ENCODE data around the gene RFX8. TPM values are rescaled to one million over a fixed set of nuclear protein-coding genes. Genes with fewer than 3 reads are reported as not detected.

Gene RFX8
- total RNA-seq, 1 experiment from 2014 or later = not detected

DNA sequence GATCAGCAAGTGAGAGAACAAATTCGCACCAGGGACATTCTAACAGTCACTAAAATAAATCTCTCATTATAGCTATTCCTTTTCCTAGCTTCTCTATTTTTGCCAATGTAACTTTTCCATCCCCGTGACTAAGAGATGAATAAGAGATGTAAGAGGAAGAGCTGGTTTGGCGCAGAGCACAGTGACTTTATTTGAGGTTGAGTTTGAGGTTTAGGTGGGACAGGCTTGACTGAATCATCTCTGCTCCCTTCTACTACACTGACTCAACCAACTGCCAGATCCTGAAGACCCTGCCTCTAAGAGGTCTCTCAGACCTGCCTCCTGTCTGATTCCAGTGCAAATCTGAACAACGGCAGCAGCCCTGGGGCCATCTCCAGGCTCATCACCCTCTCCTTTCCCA lies 28.0 kb downstream of the RFX8 start:
- Mint-ChIP-seq H3K4me3 (ENCODE audit: low read depth, unreplicated experiment) (no peak overlapping the region), H3K9me3 (ENCODE audit: low read depth, unreplicated experiment) (no peaks in the 10 kb centered on the region), H3K27ac (ENCODE audit: unreplicated experiment) (no peak overlapping the region), H3K36me3 (ENCODE audit: insufficient read depth, unreplicated experiment) (no peaks in the 10 kb centered on the region), H3K4me1 (ENCODE audit: low read depth, unreplicated experiment) (no peaks in the 10 kb centered on the region), H3K27me3 (ENCODE audit: unreplicated experiment) (no peaks in the 10 kb centered on the region)
- CTCF ChIA-PET = interaction anchor here (0.6 kb wide), 1 partner anchor 44 kb away, joined by 3 read pairs; no protein-coding TSS in a partner anchor
- no peak for DNase-seq
- TF ChIP-seq, protein P1, sequence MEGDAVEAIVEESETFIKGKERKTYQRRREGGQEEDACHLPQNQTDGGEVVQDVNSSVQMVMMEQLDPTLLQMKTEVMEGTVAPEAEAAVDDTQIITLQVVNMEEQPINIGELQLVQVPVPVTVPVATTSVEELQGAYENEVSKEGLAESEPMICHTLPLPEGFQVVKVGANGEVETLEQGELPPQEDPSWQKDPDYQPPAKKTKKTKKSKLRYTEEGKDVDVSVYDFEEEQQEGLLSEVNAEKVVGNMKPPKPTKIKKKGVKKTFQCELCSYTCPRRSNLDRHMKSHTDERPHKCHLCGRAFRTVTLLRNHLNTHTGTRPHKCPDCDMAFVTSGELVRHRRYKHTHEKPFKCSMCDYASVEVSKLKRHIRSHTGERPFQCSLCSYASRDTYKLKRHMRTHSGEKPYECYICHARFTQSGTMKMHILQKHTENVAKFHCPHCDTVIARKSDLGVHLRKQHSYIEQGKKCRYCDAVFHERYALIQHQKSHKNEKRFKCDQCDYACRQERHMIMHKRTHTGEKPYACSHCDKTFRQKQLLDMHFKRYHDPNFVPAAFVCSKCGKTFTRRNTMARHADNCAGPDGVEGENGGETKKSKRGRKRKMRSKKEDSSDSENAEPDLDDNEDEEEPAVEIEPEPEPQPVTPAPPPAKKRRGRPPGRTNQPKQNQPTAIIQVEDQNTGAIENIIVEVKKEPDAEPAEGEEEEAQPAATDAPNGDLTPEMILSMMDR (IDR thresholded peaks at IDR 0.05; ENCODE audit: unreplicated experiment) = no peak
- intact Hi-C loops (cut with micrococcal nuclease; ENCODE audit: unreplicated experiment) = no loop called here
- no TSS peak for BruUV-seq (replicated peaks)

GRCh38 chr2:101442667-101443061 lies 32.2 kb downstream of the RFX8 start:
- CTCF ChIA-PET = no interaction called here
- no peak for DNase-seq
- intact Hi-C loops (cut with micrococcal nuclease; ENCODE audit: unreplicated experiment) = no loop called here
- no peak overlapping the region for H3K4me3 Mint-ChIP-seq (ENCODE audit: low read depth, unreplicated experiment)
- no peaks in the 10 kb centered on the region for H3K27me3 Mint-ChIP-seq (ENCODE audit: unreplicated experiment)
- no peaks in the 10 kb centered on the region for H3K36me3 Mint-ChIP-seq (ENCODE audit: insufficient read depth, unreplicated experiment)
- TF ChIP-seq, protein P1 (IDR thresholded peaks at IDR 0.05; ENCODE audit: unreplicated experiment) = no peak
- H3K4me1 Mint-ChIP-seq (ENCODE audit: low read depth, unreplicated experiment) = no peaks in the 10 kb centered on the region
- no TSS peak for BruUV-seq (replicated peaks)
- no peak overlapping the region for H3K27ac Mint-ChIP-seq (ENCODE audit: unreplicated experiment)
- H3K9me3 Mint-ChIP-seq (ENCODE audit: low read depth, unreplicated experiment) = no peaks in the 10 kb centered on the region

GRCh38 chr2:101442042-101442666 lies 32.8 kb downstream of the RFX8 start:
- Mint-ChIP-seq H3K27ac (ENCODE audit: unreplicated experiment) (no peak overlapping the region), H3K4me3 (ENCODE audit: low read depth, unreplicated experiment) (no peak overlapping the region), H3K4me1 (ENCODE audit: low read depth, unreplicated experiment) (no peaks in the 10 kb centered on the region), H3K27me3 (ENCODE audit: unreplicated experiment) (no peaks in the 10 kb centered on the region), H3K36me3 (ENCODE audit: insufficient read depth, unreplicated experiment) (no peaks in the 10 kb centered on the region), H3K9me3 (ENCODE audit: low read depth, unreplicated experiment) (no peaks in the 10 kb centered on the region)
- no TSS peak for BruUV-seq (replicated peaks)
- CTCF ChIA-PET = no interaction called here
- intact Hi-C loops (cut with micrococcal nuclease; ENCODE audit: unreplicated experiment) = no loop called here
- TF ChIP-seq, protein P1 (IDR thresholded peaks at IDR 0.05; ENCODE audit: unreplicated experiment) = no peak
- no peak for DNase-seq

DNA sequence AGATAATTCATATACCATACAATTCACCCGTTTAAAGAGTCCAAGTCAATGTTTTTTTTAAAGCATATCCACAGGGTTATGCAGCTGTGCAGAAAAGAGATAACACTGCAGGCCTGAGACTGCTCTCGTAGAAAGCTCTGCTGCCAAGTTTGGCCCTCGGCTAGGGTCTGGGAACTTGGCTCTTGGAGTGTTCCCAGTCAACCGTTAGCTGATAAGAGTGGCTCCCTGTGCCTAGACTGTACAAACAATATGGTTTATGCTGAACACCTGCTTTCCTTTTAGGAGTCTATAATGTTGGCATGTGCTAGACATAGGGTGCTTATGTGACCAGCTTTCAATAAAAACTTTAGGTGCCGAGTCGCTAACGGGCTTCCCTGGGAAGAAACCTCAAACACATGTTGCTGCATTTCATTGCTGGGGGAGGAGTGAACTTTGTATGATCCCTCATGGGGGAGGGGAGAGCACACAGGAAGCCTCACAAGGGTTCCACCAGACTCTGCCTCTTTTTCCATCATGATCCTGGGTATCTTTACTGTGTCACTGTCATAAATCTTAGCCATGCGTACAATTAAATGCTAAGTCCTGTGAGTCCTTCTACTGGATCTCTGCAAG lies 34.7 kb downstream of the RFX8 start:
- Mint-ChIP-seq H3K4me1 (ENCODE audit: low read depth, unreplicated experiment) (no peaks in the 10 kb centered on the region), H3K4me3 (ENCODE audit: low read depth, unreplicated experiment) (no peak overlapping the region), H3K27me3 (ENCODE audit: unreplicated experiment) (no peaks in the 10 kb centered on the region), H3K36me3 (ENCODE audit: insufficient read depth, unreplicated experiment) (no peaks in the 10 kb centered on the region), H3K27ac (ENCODE audit: unreplicated experiment) (no peak overlapping the region), H3K9me3 (ENCODE audit: low read depth, unreplicated experiment) (no peaks in the 10 kb centered on the region)
- TF ChIP-seq, protein P1 (IDR thresholded peaks at IDR 0.05; ENCODE audit: unreplicated experiment) = no peak
- no peak for DNase-seq
- intact Hi-C loops (cut with micrococcal nuclease; ENCODE audit: unreplicated experiment) = no loop called here
- CTCF ChIA-PET = no interaction called here
- no TSS peak for BruUV-seq (replicated peaks)
